NCI-H2196 treated with DMSO at 0.1 percent for 48 hours (cell line): Measurements from ENCODE around the gene SH2D1B.
A peak's percentile ranks its signal among the peaks of the same experiment; 100 is the strongest.
"Not testable (repeated sequence)": the region's sequence is repeated elsewhere in the genome, so short reads cannot be mapped to it uniquely, and the experiment has no call there.

ENCODE experiments used
- DNase-seq: peaks from one replicate; lab custom pipeline; 2025; ENCODE audit not compliant: unreplicated experiment; lab: John Stamatoyannopoulos, UW

SH2D1B gene, protein sequence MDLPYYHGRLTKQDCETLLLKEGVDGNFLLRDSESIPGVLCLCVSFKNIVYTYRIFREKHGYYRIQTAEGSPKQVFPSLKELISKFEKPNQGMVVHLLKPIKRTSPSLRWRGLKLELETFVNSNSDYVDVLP

DNA sequence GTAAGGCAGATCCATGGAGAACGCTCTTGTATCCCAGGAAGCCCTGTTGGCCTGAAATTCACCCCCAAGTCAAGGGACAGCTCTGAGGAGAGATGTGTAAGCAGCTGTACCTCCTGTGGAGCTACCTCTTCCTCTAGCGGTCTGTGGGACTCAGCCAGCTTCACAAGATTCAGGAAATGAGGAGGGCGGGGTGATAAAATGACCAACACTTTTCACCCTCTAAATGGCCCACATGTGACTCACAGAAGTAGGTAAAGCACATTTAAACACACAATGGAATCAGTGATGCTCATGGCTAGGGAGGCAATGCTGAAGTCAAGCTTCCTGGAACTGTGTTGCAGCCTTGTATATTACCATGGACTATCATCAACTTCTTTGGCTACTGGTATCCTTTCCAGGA lies at the start of gene SH2D1B:
Gene SH2D1B, minus strand, starts transcription at position 135 of the 400 bp plus-strand sequence. Its CDS starts 120 bp downstream, at position 15.
- no peak for DNase-seq

DNA sequence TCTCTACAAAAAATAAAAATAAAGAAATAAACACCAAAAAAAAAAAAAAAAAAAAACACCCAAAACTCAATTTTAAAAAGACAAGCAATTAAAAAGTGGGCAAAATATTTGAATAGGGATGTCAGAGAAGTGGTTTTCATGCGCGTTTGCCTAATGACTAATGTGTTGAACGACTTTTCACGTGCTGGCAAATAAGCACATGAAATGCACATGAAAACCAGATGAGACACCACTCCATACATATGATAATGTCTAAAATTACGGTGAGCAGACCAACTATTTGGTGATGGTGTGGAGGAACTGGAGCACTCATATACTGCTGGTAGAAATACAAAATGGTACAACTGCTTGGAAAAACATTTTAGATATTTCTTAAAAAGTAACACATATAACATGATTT lies 46.3 kb upstream of the SH2D1B start:
- no peak for DNase-seq

DNA sequence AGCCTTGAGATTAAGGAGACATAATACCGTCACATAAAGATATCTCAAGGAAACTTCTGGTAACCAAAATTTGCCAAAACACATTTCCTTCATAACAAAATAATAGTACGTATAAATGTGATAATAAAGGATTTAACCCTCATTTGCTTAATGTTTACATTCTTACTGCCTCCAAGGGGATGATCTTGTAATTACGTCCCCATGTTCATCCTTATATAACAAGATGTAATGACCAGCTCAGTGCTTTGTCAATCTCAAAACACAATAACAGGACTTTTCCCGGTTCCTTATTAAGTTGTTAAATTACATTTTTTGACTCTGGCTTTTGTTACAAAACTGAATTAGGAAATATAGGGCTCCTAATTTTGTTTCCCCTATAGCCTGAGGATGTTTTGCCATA lies 44.4 kb upstream of the SH2D1B start:
- DNase-seq = no peak

DNA sequence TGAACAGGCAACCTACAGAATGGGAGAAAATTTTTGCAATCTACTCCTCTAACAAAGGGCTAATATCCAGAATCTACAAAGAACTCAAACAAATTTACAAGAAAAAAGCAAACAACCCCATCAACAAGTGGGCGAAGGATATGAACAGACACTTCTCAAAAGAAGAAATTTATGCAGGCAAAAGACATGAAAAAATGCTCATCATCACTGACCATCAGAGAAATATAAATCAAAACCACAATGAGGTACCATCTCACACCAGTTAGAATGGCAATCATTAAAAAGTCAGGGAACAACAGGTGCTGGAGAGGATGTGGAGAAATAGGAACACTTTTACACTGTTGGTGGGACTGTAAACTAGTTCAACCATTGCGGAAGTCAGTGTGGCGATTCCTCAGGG lies 42.4 kb upstream of the SH2D1B start:
- not testable (repeated sequence) for DNase-seq

DNA sequence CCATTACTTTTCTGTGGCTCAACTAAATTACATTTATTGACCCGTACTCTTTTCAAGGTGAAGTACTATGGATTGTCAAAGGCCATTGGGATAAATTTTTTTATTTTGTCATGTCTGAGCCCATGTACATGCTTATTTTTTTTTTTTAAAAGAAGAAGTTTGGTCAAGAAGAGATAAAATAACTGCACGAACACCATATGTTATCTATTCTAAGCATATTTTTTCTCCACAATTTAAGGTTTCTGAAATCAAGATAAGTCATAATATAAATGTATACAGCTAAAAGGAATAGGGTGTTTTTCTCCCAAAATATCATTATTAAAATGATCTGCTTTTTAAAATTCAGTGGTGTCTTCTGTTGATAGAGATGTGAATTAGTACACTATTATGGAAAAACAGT lies 35.0 kb upstream of the SH2D1B start:
- no peak for DNase-seq

GRCh38 chr1:162444903-162445302 lies 33.0 kb upstream of the SH2D1B start:
- no peak for DNase-seq

DNA sequence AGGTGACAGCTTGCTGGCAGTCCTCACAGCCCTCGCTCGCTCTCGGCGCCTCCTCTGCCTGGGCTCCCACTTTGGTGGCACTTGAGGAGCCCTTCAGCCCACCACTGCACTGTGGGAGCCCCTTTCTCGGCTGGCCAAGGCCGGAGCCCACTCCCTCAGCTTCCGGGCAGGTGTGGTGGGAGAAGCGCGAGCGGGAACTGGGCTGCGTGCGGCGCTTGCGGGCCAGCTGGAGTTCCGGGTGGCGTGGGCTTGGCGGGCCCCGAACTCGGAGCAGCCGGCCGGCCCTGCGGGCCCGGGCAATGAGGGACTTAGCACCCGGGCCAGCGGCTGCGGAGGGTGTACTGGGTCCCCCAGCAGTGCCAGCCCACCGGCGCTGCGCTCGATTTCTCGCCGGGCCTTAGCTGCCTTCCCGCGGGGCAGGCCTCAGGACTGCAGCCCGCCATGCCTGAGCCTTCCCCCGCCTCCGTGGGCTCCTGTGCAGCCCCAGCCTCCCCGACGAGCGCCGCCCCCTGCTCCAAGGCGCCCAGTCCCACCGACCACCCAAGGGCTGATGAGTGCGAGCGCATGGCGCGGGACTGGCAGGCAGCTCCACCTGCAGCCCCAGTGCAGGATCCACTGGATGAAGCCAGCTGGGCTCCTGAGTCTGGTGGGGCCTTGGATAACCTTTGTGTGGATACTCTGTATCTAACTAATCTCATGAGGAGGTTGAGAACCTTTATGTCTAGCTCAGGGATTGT lies 21.2 kb upstream of the SH2D1B start:
- not testable (repeated sequence) for DNase-seq

DNA sequence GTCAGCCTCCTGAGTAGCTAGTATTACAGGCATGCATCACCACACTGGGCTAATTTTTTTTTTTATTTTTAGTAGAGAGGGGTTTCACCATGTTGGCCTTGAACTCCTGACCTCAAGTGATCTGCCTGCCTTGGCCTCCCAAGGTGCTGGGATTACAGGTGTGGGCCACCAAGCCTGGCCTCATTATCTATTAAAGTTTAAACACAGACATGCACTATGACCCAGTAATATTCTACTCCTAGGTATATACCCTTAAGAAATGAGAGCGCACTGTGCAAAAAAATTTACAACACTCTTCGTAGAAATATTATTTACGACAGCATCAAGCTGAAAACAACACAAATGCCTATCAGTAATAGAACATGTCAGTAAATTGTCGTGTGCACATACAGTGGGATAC lies 18.6 kb upstream of the SH2D1B start:
- no peak for DNase-seq

DNA sequence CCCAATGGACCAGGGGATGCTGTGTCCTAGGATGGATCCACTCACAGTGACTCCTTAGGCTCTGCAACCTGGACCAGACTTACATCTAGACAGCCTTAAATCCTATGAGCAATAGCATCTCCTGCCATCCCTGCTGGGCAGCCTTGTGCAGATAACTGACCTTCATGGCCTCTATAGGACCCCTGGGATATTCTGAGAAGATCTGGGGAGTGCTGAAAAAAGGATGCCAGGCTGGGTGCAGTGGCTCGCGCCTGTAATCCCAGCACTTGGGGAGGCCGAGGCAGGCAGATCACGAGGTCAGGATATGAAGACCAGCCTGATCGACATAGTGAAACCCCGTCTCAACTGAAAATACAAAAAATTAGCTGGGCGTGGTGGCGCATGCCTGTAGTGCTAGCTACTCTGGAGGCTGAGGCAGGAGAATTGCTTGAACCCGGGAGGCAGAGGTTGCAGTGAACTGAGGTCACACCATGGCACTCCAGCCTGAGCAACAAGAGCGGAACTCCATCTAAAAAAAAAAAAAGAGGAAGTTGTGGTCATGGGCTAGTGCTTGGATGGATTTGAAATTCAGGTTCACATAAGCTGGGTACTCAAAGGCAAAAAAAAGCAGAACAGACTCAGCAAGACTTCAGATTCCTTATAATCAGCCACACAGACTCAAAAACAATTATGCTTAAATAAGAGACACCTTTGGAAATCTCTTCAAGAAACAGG lies 10.9 kb upstream of the SH2D1B start:
- no peak for DNase-seq

DNA sequence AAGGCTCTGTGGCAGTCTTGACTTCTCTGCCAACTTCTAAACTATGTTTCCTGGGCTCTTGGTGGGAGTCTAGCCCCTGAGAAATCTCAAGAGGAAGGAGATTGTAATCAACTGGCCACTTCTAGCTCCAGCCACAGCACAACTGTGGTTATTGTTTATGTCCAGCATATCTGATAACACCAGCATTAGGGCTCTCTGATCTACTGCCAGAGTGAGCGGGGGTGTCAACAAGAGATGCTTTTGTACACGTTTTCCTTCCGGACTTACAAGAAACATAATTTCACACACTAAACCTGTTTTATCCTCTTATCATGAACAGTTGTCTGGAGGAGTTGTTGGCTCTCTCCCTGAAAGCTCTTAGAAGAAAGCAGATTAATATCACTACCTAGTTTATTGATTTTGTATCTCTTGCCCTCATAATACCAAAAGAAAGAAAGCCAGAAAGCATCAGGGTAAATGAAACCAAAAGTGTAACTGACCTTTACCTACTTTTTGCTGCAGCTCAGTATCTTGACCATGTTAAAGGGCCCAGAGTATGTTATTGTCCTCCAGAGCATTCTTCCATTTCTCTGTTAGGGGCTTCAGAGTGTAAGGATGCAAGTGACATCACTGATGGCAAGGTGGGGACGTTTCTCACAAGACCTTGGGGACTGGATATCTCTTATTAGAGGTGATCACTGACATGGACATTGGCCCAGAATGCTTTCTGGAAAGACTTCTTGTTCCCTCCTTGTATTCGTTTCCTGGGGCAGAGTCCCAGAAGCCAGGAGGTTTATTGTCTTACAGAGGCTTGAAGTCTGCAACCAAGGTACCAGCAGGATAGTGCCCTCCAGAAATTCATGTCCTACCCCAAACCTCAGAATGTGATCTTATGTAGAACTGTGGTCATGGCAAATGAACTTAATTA lies 9.6 kb upstream of the SH2D1B start:
- peak; percentile 45 for DNase-seq

GRCh38 chr1:162420120-162420519 lies 8.2 kb upstream of the SH2D1B start:
- no peak for DNase-seq

- DNase-seq = not testable (repeated sequence)
Measured at GRCh38 chr1:162419450-162419931, 7.6 kb upstream of the SH2D1B start.

- not testable (repeated sequence) for DNase-seq
Measured at GRCh38 chr1:162418584-162418983, 6.6 kb upstream of the SH2D1B start.

DNA sequence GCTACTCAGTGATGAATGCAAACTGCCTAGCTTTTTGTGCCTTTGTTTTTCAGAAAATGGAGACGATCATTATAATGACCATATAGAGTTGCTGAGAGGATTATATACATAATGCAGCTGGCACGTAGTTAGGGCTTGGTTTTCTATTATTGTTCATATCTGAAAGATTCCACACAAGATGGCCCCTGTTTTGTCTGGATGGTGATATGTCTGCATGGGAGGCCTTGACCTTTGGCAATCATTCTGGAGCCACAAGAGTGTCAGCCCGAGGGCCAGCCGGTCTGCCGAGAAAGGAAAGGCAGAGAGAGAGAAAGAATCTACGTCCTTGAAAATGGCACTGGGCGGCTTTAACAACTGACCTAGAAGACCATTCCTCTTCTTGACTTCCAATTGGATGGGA lies 5.7 kb upstream of the SH2D1B start:
- DNase-seq = no peak

GRCh38 chr1:162416909-162417308 lies 5.0 kb upstream of the SH2D1B start:
- no peak for DNase-seq

- no peak for DNase-seq
Measured at GRCh38 chr1:162416215-162416614, 4.3 kb upstream of the SH2D1B start.

- no peak for DNase-seq
Measured at GRCh38 chr1:162407539-162407938, 4.4 kb downstream of the SH2D1B start.

DNA sequence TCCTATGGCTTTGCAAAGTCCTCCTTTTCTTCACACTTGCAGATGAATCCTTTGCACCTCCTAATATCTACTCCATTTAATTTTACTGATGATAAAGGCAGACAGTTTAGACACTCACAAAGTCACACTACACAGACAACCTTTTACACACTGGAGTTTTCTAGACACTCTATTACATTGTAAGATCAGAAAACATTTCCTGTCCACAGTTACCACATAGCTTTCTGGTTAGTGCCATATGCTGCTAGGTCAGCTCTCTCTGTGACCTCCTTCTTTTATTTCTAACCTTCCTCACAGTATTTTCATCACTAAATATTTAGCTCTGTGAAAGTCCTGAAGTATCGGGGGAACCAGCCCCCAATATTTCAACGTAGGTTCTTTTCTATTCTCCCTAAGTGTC lies 5.1 kb downstream of the SH2D1B start:
- no peak for DNase-seq

DNA sequence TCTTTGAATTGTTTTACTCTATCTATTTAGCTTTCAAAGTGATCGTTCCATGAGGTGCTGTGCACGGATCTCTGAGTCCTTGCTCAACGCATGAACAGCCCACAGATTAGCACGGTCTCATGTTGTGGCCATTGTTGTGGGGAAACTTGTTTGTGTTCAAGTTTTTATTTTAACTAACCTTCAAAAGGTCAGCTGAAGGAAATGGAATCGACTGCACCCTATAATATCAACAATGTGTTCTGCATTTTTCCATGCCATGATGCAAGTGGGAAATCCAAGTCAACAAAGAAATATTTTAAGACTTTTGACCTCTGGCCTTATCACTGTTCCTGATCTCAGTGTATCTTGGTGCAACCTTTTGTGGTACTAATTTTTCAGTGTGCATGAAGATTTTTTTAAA lies 6.1 kb downstream of the SH2D1B start:
- no peak for DNase-seq

DNA sequence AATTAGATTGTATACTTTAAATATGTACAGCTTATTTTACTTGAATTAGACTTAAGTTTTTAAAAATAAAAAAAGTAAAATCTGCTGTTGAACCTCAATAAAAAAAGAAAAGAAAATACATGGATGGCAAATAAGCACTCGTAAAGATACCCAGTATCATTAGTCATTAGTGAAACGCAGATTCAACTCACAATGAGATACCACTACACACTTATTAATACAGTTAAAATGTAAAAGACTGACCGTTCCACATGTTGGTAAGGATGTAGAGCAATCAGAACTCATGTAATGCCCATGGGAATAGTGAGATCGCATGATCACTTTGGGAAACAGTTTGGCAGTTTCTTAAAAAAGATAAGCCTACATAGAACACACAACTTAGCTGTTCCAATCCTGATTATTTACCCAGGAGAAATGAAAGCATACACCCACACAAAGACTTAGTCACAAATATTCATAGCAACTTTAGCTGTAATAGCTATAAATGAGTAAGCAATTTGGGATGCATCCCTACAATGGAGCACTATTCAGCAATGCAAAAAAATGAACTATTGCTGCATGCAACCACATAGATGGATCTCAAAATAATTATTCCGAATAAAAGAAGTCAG lies 7.3 kb downstream of the SH2D1B start:
- no peak for DNase-seq
